Vagina (tissue), 2 donors: ENCODE results near the gene DNM3.

Experiments
- CTCF ChIP-seq, 3 experiments: fragments of 450-650 bp in 2 of 3; fragments of 200-600 bp in 1 of 3; sonication (generic) in 1 of 3; IDR thresholded peaks; one replicate each; pipeline ENCODE4 v1.5.1; 2017 to 2019; ENCODE audit warnings: antibody characterized with exemption in 3 of 3, mild to moderate bottlenecking in 2 of 3, moderate library complexity in 2 of 3
- POLR2A ChIP-seq, 2 donors: fragments of 450-650 bp; IDR thresholded peaks; one replicate each; pipeline ENCODE4 v1.6.1; 2017; ENCODE audit warnings: antibody characterized with exemption in 2 of 2, mild to moderate bottlenecking in 2 of 2, moderate library complexity in 2 of 2
- POLR2AphosphoS5 ChIP-seq, 2 donors: sonication (generic); formaldehyde crosslinking; IDR thresholded peaks; one replicate each; pipeline ENCODE4 v1.9.0; 2017; ENCODE audit warnings: antibody characterized with exemption in 2 of 2, mild to moderate bottlenecking in 2 of 2, low read depth in 1 of 2; ENCODE audit not compliant: insufficient read depth in 1 of 2

DNA sequence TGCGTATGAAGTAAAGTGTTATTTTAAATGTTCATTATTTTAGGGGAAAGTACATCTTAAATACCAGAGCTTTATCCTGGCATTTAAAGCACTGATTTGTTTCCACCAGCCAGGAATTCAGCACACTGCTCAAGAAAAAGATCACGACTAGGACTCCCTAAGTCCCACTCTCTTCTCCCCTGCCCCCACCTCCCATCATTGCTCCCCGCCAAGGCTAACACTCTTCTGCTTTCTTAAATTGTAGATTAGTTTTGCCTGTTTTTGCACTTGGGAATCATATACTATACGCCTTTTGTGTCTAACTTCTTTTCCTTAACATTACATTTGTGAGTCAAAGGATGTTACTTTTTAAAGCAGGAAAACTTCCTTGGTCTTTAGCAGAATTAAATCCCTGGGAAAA, 541.7 kb downstream of the DNM3 start:
- TF ChIP-seq POLR2A (IDR thresholded peaks at IDR 0.05) (no peak), CTCF (IDR thresholded peaks at IDR 0.05) (no peak), POLR2AphosphoS5 (IDR thresholded peaks at IDR 0.05; ENCODE audit: insufficient read depth in 1 of 2, low read depth in 1 of 2) (no peak)
